ENCODE data around the gene TAF13.
"Not testable (repeated sequence)": the region's sequence is repeated elsewhere in the genome, so short reads cannot be mapped to it uniquely, and the experiment has no call there.

TAF13 gene

DNA sequence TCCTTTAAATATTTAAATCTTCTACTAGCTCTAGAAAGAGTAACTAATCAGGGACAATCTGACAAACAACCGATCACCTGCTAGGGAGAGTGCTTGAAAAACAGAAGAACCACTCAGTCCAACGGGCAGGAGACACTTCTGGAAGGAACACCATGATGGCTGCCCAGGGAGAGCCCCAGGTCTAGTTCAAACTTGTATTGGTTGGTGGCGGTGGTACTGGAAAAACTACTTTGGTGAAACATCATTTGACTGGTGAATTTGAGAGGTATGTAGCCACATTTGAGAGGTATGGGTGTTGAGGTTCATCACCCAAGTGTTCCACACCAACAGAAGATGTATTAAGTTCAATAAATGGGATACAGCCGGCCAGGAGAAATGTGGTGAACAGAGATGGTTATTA is 29.1 kb downstream of the TAF13 start:
- no peak for DNase-seq (ENCODE audit: low read depth)

DNA sequence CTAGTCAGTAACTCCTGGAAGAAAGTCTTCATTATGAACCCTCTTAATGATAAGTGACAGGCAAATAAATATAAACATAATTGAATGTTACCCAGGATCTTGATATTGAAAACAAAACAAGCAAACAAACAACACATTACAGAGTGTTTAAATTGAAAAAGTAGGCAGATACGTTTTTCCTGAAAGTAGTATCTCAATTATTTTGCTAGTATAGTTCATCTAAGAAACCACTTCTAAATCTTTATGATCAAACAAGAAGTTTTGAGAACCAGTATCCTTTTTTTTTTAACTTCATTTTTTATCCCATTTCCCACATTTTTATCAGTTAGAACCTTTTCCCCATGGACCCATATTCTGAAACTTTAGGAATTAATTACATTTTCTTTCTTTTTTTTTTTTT is 30.2 kb downstream of the TAF13 start:
- DNase-seq (ENCODE audit: low read depth), result no peak

- DNase-seq (ENCODE audit: low read depth), result peak; percentile 92
Observed at GRCh38 chr1:109041621-109042468, 34.0 kb downstream of the TAF13 start, which contains the start of gene WDR47. Gene WDR47, minus strand, starts transcription at chr1:109042102. Its CDS starts 18,590 bp downstream, at chr1:109023512.

DNA sequence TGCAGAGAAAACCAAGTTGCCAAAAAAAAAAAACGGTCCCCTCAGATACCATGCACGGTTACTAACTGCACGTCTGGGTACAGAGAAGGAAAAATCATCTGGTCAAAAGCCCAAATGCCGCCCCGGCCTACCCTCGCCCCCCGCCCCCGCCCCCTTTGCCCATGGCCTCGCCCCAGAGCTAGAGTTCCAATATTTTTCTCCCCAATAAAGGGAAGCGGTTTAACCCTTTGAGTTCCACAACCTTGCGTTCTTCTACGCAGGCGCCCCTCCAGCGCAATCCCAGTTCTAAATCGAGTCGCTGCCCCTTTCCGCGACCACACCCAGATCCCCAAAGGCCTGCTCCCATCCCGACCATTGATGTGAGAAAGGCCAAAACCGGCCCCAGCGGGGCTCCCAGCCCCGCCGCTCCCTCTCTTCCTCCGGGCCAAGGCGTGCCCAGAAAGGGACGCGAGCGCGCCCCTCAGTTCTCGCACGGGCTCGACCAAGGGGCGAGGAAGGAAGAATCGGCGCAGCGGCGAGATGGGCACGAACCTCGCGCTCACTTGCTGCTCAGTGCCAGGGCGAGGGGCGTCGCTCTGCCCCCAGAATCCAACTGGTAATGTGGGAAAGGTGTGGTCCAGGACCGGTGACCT is 34.7 kb downstream of the TAF13 start:
- DNase-seq (ENCODE audit: low read depth), result no peak

DNA sequence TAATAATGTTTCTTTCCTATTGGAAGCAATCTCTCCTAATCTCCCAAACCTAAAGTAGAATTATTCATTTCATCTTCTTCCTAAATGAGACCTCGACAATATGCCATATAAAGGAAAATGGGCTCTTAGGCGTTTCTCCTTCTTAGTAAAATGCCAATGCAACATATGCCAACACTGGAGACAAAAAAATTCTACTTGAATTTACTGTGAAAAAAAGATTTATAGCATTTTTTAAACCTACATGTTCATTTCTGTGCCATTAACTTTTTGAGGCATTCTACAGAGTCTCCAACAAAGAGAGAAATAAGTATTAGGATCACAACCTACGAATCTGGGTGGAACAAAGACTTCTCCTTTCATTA is 35.2 kb downstream of the TAF13 start:
- DNase-seq (ENCODE audit: low read depth), result no peak

DNA sequence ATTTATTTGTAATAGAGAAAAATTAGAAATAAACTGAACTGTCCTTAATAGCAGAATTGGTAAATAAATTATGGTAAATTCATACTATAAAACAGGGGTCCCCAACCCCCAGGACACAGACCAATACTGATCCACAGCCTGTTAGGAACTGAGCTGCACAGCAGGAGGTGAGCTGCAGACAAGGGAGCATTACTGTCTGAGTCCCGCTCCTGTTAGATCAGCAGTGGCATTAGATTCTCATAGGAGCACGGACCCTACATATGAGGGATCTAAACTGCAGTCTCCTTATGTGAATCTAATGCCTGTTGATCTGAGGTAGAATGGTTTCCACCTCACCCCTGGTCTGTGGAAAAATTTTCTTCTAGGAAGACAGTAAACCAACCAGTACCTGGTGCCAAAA is 41.4 kb downstream of the TAF13 start:
- DNase-seq (ENCODE audit: low read depth), result no peak

DNA sequence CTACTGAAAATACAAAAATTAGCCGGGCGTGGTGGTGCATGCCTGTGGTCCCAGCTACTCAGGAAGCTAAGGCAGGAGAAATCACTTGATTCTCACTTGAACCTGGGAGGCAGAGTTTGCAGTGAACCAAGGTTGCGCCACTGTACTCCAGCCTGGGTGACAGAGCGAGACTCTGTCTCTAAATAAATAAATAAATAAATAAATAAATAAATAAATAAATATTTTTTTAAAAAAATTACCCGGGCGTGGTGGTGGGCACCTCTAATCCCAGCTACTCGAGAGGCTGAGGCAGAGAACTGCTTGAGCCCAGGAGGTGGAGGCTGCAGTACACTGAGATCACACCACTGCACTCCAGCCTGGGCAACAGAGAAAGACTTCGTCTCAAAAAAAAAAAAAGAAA is 46.3 kb downstream of the TAF13 start:
- not testable (repeated sequence) for DNase-seq (ENCODE audit: low read depth)

GRCh38 chr1:109027841-109028240 is 48.0 kb downstream of the TAF13 start:
- no peak for DNase-seq (ENCODE audit: low read depth)

- DNase-seq (ENCODE audit: low read depth), result no peak
Observed at GRCh38 chr1:109025694-109026093, 50.1 kb downstream of the TAF13 start.

GRCh38 chr1:109024646-109025045 is 51.2 kb downstream of the TAF13 start:
- DNase-seq (ENCODE audit: low read depth), result no peak

GRCh38 chr1:109020693-109021257 is 55.0 kb downstream of the TAF13 start:
- no peak for DNase-seq (ENCODE audit: low read depth)

GRCh38 chr1:109017719-109018118 is 58.1 kb downstream of the TAF13 start:
- DNase-seq (ENCODE audit: low read depth), result not testable (repeated sequence)

- no peak for DNase-seq (ENCODE audit: low read depth)
Observed at GRCh38 chr1:109017134-109017533, 58.7 kb downstream of the TAF13 start.

Data from stimulated activated CD8-positive, alpha-beta memory T cell treated with anti-CD3 and anti-CD28 coated beads, Interleukin-4, amount 100 ng/mL, for 24 hours (primary cell).